A549 (cell line): ENCODE measurements around the gene TEKT3. TPM values are rescaled to one million over a fixed set of nuclear protein-coding genes. Genes with fewer than 3 reads are reported as not detected.
A peak's percentile ranks its signal among the peaks of the same experiment; 100 is the strongest.

Experiments used
- ATAC-seq, 2 experiments: fragments of 200-7000 bp in 1 of 2; fragments of >200 bp in 1 of 2; cut with Nextera tagmentation in 1 of 2; cut with Tn5 transposase in 1 of 2; 3 replicates each; pipeline versions ENCODE4 v1.8.0 to v1.9.1; 2018 to 2020; ENCODE audit warnings: mild to moderate bottlenecking in 1 of 2, moderate library complexity in 1 of 2
- CTCF ChIA-PET: fragments of 300-600 bp; sonication (Branson Sonifier 250); formaldehyde crosslinking; extraction: SDS; loops from one replicate; lab custom pipeline; 2021; ENCODE audit warnings: antibody characterized with exemption, inconsistent platforms; lab: Yijun Ruan, JAX
- POLR2A ChIA-PET: fragments of 350-600 bp; formaldehyde crosslinking; extraction: SDS; loops from one replicate; lab custom pipeline; 2021; ENCODE audit warnings: antibody characterized with exemption, inconsistent platforms; lab: Yijun Ruan, JAX
- DNase-seq, 2 experiments: peaks; one replicate each; pipeline versions ENCODE4 v3.0.0 to v3.0.0-alpha.2; 2011 to 2016; ENCODE audit warnings: low read depth in 1 of 2, low spot score in 1 of 2
- FAIRE-seq: peaks from 2 replicates; lab custom pipeline; 2011; peaks lifted over from hg19 to GRCh38; lab: Jason Lieb, UNC
- H3K27ac ChIP-seq, 2 experiments: fragments of >200 bp; sonication (Bioruptor Twin); formaldehyde crosslinking; 3 replicates each; pipeline ENCODE4 v1.5.1; 2016 to 2017
- H3K4me1 ChIP-seq: fragments of >200 bp; sonication (Bioruptor Twin); formaldehyde crosslinking; 3 replicates; pipeline ENCODE4 v1.6.1; 2016
- H3K4me2 ChIP-seq: fragments of >200 bp; sonication (Bioruptor Twin); formaldehyde crosslinking; 3 replicates; pipeline ENCODE4 v1.6.1; 2016
- H3K4me3 ChIP-seq: fragments of >200 bp; sonication (Bioruptor Twin); formaldehyde crosslinking; 3 replicates; pipeline ENCODE4 v1.5.1; 2016
- H3K9me3 ChIP-seq: fragments of >200 bp; sonication (Bioruptor Twin); formaldehyde crosslinking; 3 replicates; pipeline ENCODE4 v1.6.1; 2016
- BCL3 ChIP-seq: fragments of >200 bp; sonication (Bioruptor Twin); formaldehyde crosslinking; IDR thresholded peaks from 3 replicates; pipeline ENCODE4 v1.6.1; 2016
- BHLHE40 ChIP-seq: IDR thresholded peaks from 2 replicates; pipeline ENCODE4 v1.6.1; 2012; ENCODE audit warnings: low read depth, low read length, inconsistent platforms
- CBX2 ChIP-seq: fragments of 200-600 bp; sonication (generic); IDR thresholded peaks from 2 replicates; pipeline ENCODE4 v1.6.1; 2016; ENCODE audit warnings: low read depth, mild to moderate bottlenecking, borderline replicate concordance
- CTCF ChIP-seq: fragments of >200 bp; sonication (Bioruptor Twin); formaldehyde crosslinking; IDR thresholded peaks from 3 replicates; pipeline ENCODE4 v1.5.1; 2016
- E2F6 ChIP-seq: IDR thresholded peaks from 2 replicates; pipeline ENCODE4 v1.6.1; 2012; ENCODE audit warnings: low read depth, borderline replicate concordance
- FOSB ChIP-seq: fragments of 250-450 bp; sonication (Bioruptor Pico); IDR thresholded peaks from 2 replicates; pipeline ENCODE4 v1.5.0; 2020; ENCODE audit warnings: mild to moderate bottlenecking, moderate library complexity
- FOXS1 ChIP-seq: fragments of 250-450 bp; sonication (Bioruptor Pico); IDR thresholded peaks from 2 replicates; pipeline ENCODE4 v1.5.0; 2020; ENCODE audit warnings: mild to moderate bottlenecking, moderate library complexity
- GATA3 ChIP-seq: IDR thresholded peaks from 2 replicates; pipeline ENCODE4 v1.6.1; 2012; ENCODE audit warnings: borderline replicate concordance
- HOXB13 ChIP-seq: fragments of 250-450 bp; sonication (Bioruptor Pico); IDR thresholded peaks from 2 replicates; pipeline ENCODE4 v1.5.0; 2020; ENCODE audit warnings: low read depth, mild to moderate bottlenecking, moderate library complexity
- HOXB5 ChIP-seq: fragments of 250-450 bp; sonication (Bioruptor Pico); IDR thresholded peaks from 2 replicates; pipeline ENCODE4 v1.5.0; 2020; ENCODE audit warnings: mild to moderate bottlenecking, moderate library complexity
- KDM1A ChIP-seq: fragments of 200-600 bp; sonication (generic); IDR thresholded peaks from 2 replicates; pipeline ENCODE4 v1.6.1; 2016; ENCODE audit warnings: low read depth, mild to moderate bottlenecking
- KDM5A ChIP-seq: fragments of 200-600 bp; sonication (generic); IDR thresholded peaks from 2 replicates; pipeline ENCODE4 v1.6.1; 2016; ENCODE audit warnings: antibody characterized with exemption, mild to moderate bottlenecking
- MAFK ChIP-seq: fragments of 450-650 bp; IDR thresholded peaks from 2 replicates; pipeline ENCODE4 v1.6.1; 2014; ENCODE audit not compliant: partially characterized antibody
- MAZ ChIP-seq: fragments of 150-350 bp; IDR thresholded peaks from 2 replicates; pipeline ENCODE4 v1.6.1; 2014; ENCODE audit warnings: antibody characterized with exemption, low read depth, low read length, borderline replicate concordance
- NFE2L2 ChIP-seq: fragments of 150-350 bp; conservative IDR thresholded peaks from 2 replicates; pipeline ENCODE4 v1.6.1; 2014; ENCODE audit warnings: low read length
- POLR2AphosphoS2 ChIP-seq: conservative IDR thresholded peaks from 2 replicates; pipeline ENCODE4 v1.6.1; 2012; ENCODE audit warnings: low read length, improper control_type of control experiment, inconsistent platforms
- RARB ChIP-seq: fragments of 250-450 bp; sonication (Bioruptor Pico); IDR thresholded peaks from 2 replicates; pipeline ENCODE4 v1.8.0; 2021; ENCODE audit warnings: mild to moderate bottlenecking, moderate library complexity
- SREBF2 ChIP-seq: fragments of 450-650 bp; IDR thresholded peaks from 2 replicates; pipeline ENCODE4 v1.6.1; 2014; ENCODE audit warnings: mild to moderate bottlenecking, moderate library complexity
- ZSCAN20 ChIP-seq: fragments of 250-450 bp; sonication (Bioruptor Pico); IDR thresholded peaks from 2 replicates; pipeline ENCODE4 v1.8.0; 2022; ENCODE audit warnings: mild to moderate bottlenecking, moderate library complexity
- WGBS: methylation state at CpG from one replicate; pipeline ENCODE4 v1.1.6; 2017; ENCODE audit errors: missing lambda C conversion rate; 5-methylcytosine and 5-hydroxymethylcytosine counted together
- polyA plus RNA-seq, 4 experiments: library from polyadenylated mRNA; depleted of rRNA in 3 of 4; stranded (reverse); fragments of >200 nt; fragmentation: RNase III in 1 of 4; extraction: RNeasy Plus Mini Kit Qiagen cat#74134 plus additional on column Dnase treatment in 1 of 4; gene quantifications; 2 replicates in 3 of 4; 3 replicates in 1 of 4; pipeline ENCODE4 v1.2.3, GENCODE V29; 2011 to 2017
- TF ChIP-seq, protein P1 (sequence below): fragments of 200-600 bp; sonication (generic); IDR thresholded peaks from 2 replicates; pipeline ENCODE4 v1.6.1; 2016; ENCODE audit warnings: antibody characterized with exemption, mild to moderate bottlenecking, moderate library complexity
- TF ChIP-seq, protein P2 (sequence below): fragments of 150-350 bp; IDR thresholded peaks from 2 replicates; pipeline ENCODE4 v1.6.1; 2014; ENCODE audit warnings: low read depth, mild to moderate bottlenecking, low read length
- TF ChIP-seq, protein P3 (sequence below): IDR thresholded peaks from 2 replicates; pipeline ENCODE4 v1.6.1; 2012
- TF ChIP-seq, protein P4 (sequence below): fragments of >200 bp; sonication (Bioruptor Twin); formaldehyde crosslinking; IDR thresholded peaks from 2 replicates; pipeline ENCODE4 v1.6.1; 2016

TEKT3 gene
- polyA plus RNA-seq, 2 of the 4 experiments (the other 2 are of a cell fraction) = 0.17 to 0.21 TPM

DNA sequence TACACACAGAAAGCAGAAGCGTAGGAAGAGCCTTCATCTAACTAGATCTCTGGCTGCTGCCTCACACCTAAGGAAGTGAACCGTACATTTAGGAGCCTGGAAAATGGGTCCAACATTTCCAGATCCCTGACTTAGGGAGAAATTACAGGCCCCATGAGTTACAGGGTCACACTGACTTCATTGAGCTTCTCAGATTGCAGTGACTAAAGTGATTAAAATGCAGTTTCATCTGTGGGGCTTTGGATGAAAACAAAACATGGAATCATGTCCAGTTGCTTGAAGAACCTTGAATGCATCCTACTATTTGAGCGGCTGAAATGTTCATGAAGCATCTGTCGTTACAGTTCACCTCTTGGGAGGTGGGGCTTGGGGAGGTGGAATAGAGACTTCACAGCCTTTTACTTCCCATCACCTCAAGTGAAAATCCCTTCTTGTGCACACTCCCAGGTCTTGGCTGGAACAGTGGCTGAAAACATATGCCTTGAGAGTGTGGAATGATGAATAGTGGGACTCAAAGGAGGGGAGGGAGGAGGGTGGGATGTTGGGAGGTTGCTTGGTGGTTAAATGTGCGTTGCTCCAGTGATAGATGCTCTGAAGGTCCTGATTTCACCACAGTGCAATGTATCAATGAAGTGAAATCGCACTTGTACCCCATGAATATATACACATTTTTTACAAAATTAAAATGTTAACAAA lies 19.7 kb downstream of the TEKT3 start:
- ChIA-PET CTCF (interaction anchor here (0.6 kb wide), 1 partner anchor 43 kb away, joined by 3 read pairs; no protein-coding TSS in a partner anchor), POLR2A (no interaction called here)
- H3K4me3 ChIP-seq = no peak overlapping the region
- FAIRE-seq (no peak), ATAC-seq (no peak), DNase-seq (no peak)
- H3K9me3 ChIP-seq = no peaks in the 10 kb centered on the region
- H3K27ac ChIP-seq = no peak overlapping the region
- WGBS = 72% methylated on average over 6 of the region's 6 CpGs
- no peaks in the 10 kb centered on the region for H3K4me1 ChIP-seq
- H3K4me2 ChIP-seq = no peak overlapping the region
- TF ChIP-seq ZSCAN20 (CRISPR knock-in tag) (no peak), HOXB5 (CRISPR knock-in tag) (no peak), KDM5A (no peak), NFE2L2 (no peak), SREBF2 (no peak)
- TF ChIP-seq, protein P1, sequence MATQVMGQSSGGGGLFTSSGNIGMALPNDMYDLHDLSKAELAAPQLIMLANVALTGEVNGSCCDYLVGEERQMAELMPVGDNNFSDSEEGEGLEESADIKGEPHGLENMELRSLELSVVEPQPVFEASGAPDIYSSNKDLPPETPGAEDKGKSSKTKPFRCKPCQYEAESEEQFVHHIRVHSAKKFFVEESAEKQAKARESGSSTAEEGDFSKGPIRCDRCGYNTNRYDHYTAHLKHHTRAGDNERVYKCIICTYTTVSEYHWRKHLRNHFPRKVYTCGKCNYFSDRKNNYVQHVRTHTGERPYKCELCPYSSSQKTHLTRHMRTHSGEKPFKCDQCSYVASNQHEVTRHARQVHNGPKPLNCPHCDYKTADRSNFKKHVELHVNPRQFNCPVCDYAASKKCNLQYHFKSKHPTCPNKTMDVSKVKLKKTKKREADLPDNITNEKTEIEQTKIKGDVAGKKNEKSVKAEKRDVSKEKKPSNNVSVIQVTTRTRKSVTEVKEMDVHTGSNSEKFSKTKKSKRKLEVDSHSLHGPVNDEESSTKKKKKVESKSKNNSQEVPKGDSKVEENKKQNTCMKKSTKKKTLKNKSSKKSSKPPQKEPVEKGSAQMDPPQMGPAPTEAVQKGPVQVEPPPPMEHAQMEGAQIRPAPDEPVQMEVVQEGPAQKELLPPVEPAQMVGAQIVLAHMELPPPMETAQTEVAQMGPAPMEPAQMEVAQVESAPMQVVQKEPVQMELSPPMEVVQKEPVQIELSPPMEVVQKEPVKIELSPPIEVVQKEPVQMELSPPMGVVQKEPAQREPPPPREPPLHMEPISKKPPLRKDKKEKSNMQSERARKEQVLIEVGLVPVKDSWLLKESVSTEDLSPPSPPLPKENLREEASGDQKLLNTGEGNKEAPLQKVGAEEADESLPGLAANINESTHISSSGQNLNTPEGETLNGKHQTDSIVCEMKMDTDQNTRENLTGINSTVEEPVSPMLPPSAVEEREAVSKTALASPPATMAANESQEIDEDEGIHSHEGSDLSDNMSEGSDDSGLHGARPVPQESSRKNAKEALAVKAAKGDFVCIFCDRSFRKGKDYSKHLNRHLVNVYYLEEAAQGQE = no peak
- TF ChIP-seq, protein P2, sequence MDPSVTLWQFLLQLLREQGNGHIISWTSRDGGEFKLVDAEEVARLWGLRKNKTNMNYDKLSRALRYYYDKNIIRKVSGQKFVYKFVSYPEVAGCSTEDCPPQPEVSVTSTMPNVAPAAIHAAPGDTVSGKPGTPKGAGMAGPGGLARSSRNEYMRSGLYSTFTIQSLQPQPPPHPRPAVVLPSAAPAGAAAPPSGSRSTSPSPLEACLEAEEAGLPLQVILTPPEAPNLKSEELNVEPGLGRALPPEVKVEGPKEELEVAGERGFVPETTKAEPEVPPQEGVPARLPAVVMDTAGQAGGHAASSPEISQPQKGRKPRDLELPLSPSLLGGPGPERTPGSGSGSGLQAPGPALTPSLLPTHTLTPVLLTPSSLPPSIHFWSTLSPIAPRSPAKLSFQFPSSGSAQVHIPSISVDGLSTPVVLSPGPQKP = no peak

- peak; percentile 58 to 69; a peak in 4 of 6 replicates for ATAC-seq
- H3K9me3 ChIP-seq = no peaks in the 10 kb centered on the region
- 51% methylated on average over 5 of the region's 5 CpGs for WGBS
These were observed 21.9 kb downstream of the TEKT3 start for GRCh38 chr17:15319452-15320010.

More at GRCh38 chr17:15319452-15320010, 21.9 kb downstream of the TEKT3 start:
- TF ChIP-seq KDM1A = no peak
- TF ChIP-seq FOXS1 (CRISPR knock-in tag) = no peak
- no peak for TF ChIP-seq RARB (CRISPR knock-in tag)
- no peak for TF ChIP-seq GATA3
- no peak for TF ChIP-seq FOSB (CRISPR knock-in tag)
- no peak for TF ChIP-seq BCL3
- no peak for TF ChIP-seq CBX2
- no peak for TF ChIP-seq MAFK
- TF ChIP-seq, protein P3, sequence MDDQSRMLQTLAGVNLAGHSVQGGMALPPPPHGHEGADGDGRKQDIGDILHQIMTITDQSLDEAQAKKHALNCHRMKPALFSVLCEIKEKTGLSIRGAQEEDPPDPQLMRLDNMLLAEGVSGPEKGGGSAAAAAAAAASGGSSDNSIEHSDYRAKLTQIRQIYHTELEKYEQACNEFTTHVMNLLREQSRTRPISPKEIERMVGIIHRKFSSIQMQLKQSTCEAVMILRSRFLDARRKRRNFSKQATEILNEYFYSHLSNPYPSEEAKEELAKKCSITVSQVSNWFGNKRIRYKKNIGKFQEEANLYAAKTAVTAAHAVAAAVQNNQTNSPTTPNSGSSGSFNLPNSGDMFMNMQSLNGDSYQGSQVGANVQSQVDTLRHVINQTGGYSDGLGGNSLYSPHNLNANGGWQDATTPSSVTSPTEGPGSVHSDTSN = no peak
- no peak for TF ChIP-seq BHLHE40
- no peak for TF ChIP-seq E2F6
- TF ChIP-seq, protein P2 = no peak
- no peak for TF ChIP-seq MAZ
- TF ChIP-seq CTCF = no peak
- no peak for TF ChIP-seq POLR2AphosphoS2
- TF ChIP-seq, protein P4, sequence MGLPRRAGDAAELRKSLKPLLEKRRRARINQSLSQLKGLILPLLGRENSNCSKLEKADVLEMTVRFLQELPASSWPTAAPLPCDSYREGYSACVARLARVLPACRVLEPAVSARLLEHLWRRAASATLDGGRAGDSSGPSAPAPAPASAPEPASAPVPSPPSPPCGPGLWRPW = no peak
- TF ChIP-seq HOXB13 (CRISPR knock-in tag) = no peak
- Histone ChIP-seq H3K27ac (no peak overlapping the region), H3K4me3 (no peak overlapping the region), H3K4me1 (no peaks in the 10 kb centered on the region), H3K4me2 (no peak overlapping the region)
- ChIA-PET CTCF (interaction anchor here (1.3 to 1.9 kb wide), 2 partner anchors 27 to 183 kb away, joined by 3 to 5 read pairs; no protein-coding TSS in a partner anchor), POLR2A (interaction anchor here (0.7 kb wide), 1 partner anchor 8 kb away, joined by 3 read pairs; no protein-coding TSS in a partner anchor)
- DNase-seq = peak in 1 of 2 experiments; percentile 22
- peak; percentile 77 for FAIRE-seq
